ENCODE measurements around the gene OTUD4.

DNA sequence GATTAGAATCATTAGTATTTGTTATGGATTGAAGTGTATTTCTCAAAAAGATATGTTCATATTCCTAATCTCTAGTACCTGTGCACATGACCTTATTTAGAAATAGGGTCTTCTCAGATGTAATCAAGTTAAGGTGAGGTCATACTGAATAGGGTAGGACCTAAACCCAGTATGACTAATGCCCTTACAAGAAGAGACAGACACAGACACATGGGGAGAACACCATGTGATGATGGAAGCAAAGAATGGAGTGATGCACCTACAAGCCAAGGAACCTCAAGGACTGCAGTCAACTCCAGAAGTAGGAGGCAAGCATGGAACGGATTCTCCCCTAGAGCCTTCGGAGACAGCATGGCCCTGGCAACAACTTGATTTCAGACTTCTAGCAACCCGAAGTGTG lies 31.4 kb downstream of the OTUD4 start:
- no peak for TF ChIP-seq RFX5 (IDR thresholded peaks at IDR 0.05; ENCODE audit: low read depth, low read length)
- no peak for TF ChIP-seq TRIM24 (IDR thresholded peaks at IDR 0.05)
- no peak for TF ChIP-seq MYC (IDR thresholded peaks at IDR 0.05; ENCODE audit: low read depth, low read length)
- TF ChIP-seq MYC (CRISPR knock-in tag; IDR thresholded peaks at IDR 0.05; ENCODE audit: borderline replicate concordance, low read depth), result no peak
- TF ChIP-seq, protein P1, sequence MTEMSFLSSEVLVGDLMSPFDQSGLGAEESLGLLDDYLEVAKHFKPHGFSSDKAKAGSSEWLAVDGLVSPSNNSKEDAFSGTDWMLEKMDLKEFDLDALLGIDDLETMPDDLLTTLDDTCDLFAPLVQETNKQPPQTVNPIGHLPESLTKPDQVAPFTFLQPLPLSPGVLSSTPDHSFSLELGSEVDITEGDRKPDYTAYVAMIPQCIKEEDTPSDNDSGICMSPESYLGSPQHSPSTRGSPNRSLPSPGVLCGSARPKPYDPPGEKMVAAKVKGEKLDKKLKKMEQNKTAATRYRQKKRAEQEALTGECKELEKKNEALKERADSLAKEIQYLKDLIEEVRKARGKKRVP (CRISPR knock-in tag; IDR thresholded peaks at IDR 0.05), result no peak
- TF ChIP-seq, protein P2, sequence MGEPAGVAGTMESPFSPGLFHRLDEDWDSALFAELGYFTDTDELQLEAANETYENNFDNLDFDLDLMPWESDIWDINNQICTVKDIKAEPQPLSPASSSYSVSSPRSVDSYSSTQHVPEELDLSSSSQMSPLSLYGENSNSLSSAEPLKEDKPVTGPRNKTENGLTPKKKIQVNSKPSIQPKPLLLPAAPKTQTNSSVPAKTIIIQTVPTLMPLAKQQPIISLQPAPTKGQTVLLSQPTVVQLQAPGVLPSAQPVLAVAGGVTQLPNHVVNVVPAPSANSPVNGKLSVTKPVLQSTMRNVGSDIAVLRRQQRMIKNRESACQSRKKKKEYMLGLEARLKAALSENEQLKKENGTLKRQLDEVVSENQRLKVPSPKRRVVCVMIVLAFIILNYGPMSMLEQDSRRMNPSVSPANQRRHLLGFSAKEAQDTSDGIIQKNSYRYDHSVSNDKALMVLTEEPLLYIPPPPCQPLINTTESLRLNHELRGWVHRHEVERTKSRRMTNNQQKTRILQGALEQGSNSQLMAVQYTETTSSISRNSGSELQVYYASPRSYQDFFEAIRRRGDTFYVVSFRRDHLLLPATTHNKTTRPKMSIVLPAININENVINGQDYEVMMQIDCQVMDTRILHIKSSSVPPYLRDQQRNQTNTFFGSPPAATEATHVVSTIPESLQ (CRISPR knock-in tag; IDR thresholded peaks at IDR 0.05), result no peak

Data from K562 (cell line).